DND-41 (cell line): ENCODE results near the gene ADM5.

ENCODE experiments used
- ATAC-seq: fragments of 200-7000 bp; cut with Tn5 transposase; 3 replicates; pipeline ENCODE4 v1.9.1; 2021; ENCODE audit warnings: low read depth; ENCODE audit not compliant: insufficient read depth
- DNase-seq: peaks from one replicate; pipeline ENCODE4 v3.0.0-alpha.2; 2020
- H2AFZ ChIP-seq: 2 replicates; pipeline ENCODE4 v1.6.0; 2012; ENCODE audit warnings: low read depth, low read length
- H3K27ac ChIP-seq: 2 replicates; pipeline ENCODE4 v1.5.1; 2012; ENCODE audit warnings: low read length, inconsistent platforms
- H3K27me3 ChIP-seq: fragments of 200-600 bp; sonication (generic); 2 replicates; pipeline ENCODE4 v1.6.0; 2012; ENCODE audit warnings: low read length, mild to moderate bottlenecking, inconsistent platforms; ENCODE audit not compliant: insufficient read depth, poor library complexity
- H3K36me3 ChIP-seq: 2 replicates; pipeline ENCODE4 v1.5.1; 2012; ENCODE audit warnings: low read length, inconsistent platforms; ENCODE audit not compliant: insufficient read depth
- H3K4me1 ChIP-seq: 2 replicates; pipeline ENCODE4 v1.5.1; 2012; ENCODE audit warnings: mild to moderate bottlenecking, low read length; ENCODE audit not compliant: insufficient read depth
- H3K4me2 ChIP-seq: 2 replicates; pipeline ENCODE4 v1.6.0; 2012; ENCODE audit warnings: mild to moderate bottlenecking, moderate library complexity, low read length, inconsistent platforms; ENCODE audit not compliant: insufficient read depth
- H3K4me3 ChIP-seq, 2 experiments: fragments of 200-600 bp in 1 of 2; shearing (Covaris generic) in 1 of 2; 2 replicates each; pipeline ENCODE4 v1.5.1; 2012 to 2016; ENCODE audit warnings: inconsistent platforms in 2 of 2, low read length in 2 of 2, mild to moderate bottlenecking in 2 of 2, low read depth in 1 of 2, moderate library complexity in 1 of 2
- H3K79me2 ChIP-seq: 2 replicates; pipeline ENCODE4 v1.6.0; 2012; ENCODE audit warnings: low read length, inconsistent platforms; ENCODE audit not compliant: insufficient read depth
- H3K9ac ChIP-seq: 2 replicates; pipeline ENCODE4 v1.6.0; 2012; ENCODE audit warnings: low read depth, mild to moderate bottlenecking, inconsistent platforms, low read length, moderate library complexity
- H3K9me3 ChIP-seq: 2 replicates; pipeline ENCODE4 v1.5.1; 2012; ENCODE audit warnings: low read length, moderate library complexity, mild to moderate bottlenecking, inconsistent platforms; ENCODE audit not compliant: insufficient read depth, severe bottlenecking
- H4K20me1 ChIP-seq: 2 replicates; pipeline ENCODE4 v1.6.0; 2012; ENCODE audit warnings: low read length; ENCODE audit not compliant: insufficient read depth
- EZH2 ChIP-seq: IDR thresholded peaks from 3 replicates; pipeline ENCODE4 v1.6.1; 2012; ENCODE audit warnings: borderline replicate concordance, low read depth, mild to moderate bottlenecking, moderate library complexity, low read length, inconsistent platforms; ENCODE audit not compliant: severe bottlenecking
- TF ChIP-seq, protein P1 (sequence below): IDR thresholded peaks from 2 replicates; pipeline ENCODE4 v1.5.1; 2012; ENCODE audit warnings: borderline replicate concordance, low read length, moderate library complexity, mild to moderate bottlenecking; ENCODE audit not compliant: poor library complexity, severe bottlenecking; ENCODE audit errors: extremely low read depth

The ADM5 gene

DNA sequence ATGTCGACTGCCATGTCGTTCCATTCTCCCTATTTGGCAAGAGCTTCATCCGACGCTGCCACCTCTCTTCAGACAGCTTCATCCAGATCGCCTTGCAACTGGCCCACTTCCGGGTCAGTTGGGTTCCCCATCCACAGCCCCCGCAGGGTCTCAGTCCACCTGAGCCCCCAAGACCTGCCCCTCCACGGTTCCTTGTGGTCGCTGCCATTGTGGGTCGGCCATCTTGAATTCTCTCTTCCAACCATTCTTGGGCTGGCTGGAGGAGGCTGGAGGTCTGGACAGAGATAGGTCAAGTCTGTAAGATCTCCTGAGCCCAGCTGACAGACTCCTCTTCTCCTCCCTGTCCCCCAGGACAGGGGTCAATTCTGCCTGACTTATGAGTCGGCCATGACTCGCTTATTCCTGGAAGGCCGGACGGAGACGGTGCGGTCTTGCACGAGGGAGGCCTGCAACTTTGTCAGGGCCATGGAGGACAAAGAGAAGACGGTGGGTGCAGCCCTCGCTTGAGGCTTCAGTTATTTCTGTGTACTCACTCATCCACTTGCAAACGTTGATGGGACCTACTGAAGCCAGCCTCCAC is 21.1 kb downstream of the ADM5 start:
- Histone ChIP-seq H3K27me3 (no peaks in the 10 kb centered on the region), H3K4me2 (no peak overlapping the region), H3K36me3 (no peaks in the 10 kb centered on the region), H3K79me2 (no peaks in the 10 kb centered on the region), H2AFZ (no peak overlapping the region), H3K9ac (no peak overlapping the region), H3K4me3 (no peak overlapping the region), H3K27ac (no peak overlapping the region), H3K4me1 (no peaks in the 10 kb centered on the region), H3K9me3 (no peaks in the 10 kb centered on the region), H4K20me1 (no peaks in the 10 kb centered on the region)
- no peak for ATAC-seq
- no peak for DNase-seq
- TF ChIP-seq EZH2, result no peak
- TF ChIP-seq, protein P1, sequence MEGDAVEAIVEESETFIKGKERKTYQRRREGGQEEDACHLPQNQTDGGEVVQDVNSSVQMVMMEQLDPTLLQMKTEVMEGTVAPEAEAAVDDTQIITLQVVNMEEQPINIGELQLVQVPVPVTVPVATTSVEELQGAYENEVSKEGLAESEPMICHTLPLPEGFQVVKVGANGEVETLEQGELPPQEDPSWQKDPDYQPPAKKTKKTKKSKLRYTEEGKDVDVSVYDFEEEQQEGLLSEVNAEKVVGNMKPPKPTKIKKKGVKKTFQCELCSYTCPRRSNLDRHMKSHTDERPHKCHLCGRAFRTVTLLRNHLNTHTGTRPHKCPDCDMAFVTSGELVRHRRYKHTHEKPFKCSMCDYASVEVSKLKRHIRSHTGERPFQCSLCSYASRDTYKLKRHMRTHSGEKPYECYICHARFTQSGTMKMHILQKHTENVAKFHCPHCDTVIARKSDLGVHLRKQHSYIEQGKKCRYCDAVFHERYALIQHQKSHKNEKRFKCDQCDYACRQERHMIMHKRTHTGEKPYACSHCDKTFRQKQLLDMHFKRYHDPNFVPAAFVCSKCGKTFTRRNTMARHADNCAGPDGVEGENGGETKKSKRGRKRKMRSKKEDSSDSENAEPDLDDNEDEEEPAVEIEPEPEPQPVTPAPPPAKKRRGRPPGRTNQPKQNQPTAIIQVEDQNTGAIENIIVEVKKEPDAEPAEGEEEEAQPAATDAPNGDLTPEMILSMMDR, result no peak

DNA sequence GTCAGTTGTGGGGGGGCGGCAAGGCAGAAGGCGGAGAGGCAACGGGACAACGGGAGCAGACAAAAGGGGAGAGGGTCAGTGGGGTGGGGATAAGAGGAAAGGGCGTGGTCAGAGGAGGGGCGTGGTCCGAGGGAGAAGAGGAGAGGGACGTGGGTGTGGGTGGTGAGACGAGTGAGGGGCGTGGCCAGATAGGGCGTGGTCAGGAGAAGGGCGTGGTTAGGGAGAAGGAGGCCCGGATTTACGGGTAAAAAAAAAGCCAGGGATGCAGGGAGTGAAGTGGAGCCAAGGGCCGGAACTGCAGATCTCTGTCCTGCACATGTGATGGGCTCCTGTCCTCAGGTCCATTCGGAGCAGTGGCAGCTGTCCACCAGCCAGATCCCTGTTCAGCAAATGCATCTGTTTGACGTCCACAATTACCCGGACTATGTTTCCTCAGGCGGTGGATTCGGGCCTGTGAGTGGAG is 23.0 kb downstream of the ADM5 start:
- Histone ChIP-seq H3K9ac (no peak overlapping the region), H3K79me2 (no peaks in the 10 kb centered on the region), H3K27me3 (no peaks in the 10 kb centered on the region), H2AFZ (no peak overlapping the region), H3K9me3 (no peaks in the 10 kb centered on the region), H4K20me1 (no peaks in the 10 kb centered on the region), H3K4me3 (no peak overlapping the region), H3K4me1 (peaks cover 1% of the 10 kb centered on the region; the same call in 1 of the 2 replicates), H3K36me3 (no peaks in the 10 kb centered on the region), H3K4me2 (no peak overlapping the region), H3K27ac (no peak overlapping the region)
- TF ChIP-seq, protein P1, result no peak
- no peak for TF ChIP-seq EZH2
- DNase-seq (no peak), ATAC-seq (no peak)

DNA sequence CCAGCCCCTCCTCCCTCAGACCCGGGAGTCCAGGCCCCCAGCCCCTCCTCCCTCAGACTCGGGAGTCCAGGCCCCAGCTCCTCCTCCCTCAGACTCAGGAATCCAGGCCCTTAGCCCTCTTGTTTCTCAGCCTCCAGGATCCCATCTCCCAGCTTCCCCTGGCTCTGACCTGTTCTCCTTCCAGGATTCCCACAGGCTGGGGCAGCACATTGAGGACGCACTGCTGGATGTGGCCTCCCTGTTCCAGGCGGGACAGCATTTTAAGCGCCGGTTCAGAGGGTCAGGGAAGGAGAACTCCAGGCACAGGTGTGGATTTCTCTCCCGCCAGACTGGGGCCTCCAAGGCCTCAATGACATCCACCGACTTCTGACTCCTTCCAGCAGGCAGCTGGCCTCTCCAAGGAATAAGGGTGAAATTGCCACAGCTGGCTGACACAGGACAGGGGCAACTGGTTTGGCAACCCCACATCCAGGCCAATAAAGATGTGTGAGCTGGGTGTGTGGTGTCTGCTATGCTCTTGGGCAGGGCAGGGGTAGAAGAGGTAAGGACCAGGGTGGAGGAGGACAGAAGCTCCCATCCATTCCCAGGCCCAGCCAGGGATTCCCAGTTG is 23.9 kb downstream of the ADM5 start:
- Histone ChIP-seq H3K9ac (no peak overlapping the region), H3K4me1 (peaks cover 6% of the 10 kb centered on the region; the same call in 1 of the 2 replicates), H3K27me3 (no peaks in the 10 kb centered on the region), H2AFZ (no peak overlapping the region), H3K27ac (no peak overlapping the region), H3K79me2 (no peaks in the 10 kb centered on the region), H3K4me2 (no peak overlapping the region), H3K9me3 (no peaks in the 10 kb centered on the region), H3K4me3 (no peak overlapping the region), H4K20me1 (no peaks in the 10 kb centered on the region), H3K36me3 (no peaks in the 10 kb centered on the region)
- no peak for ATAC-seq
- DNase-seq, result no peak
- no peak for TF ChIP-seq EZH2
- TF ChIP-seq, protein P1, result no peak
